Stimulated activated CD4-positive, alpha-beta T cell treated with anti-CD3 and anti-CD28 coated beads, TNF-alpha, amount 100 ng/mL, for 1 hour (primary cell): ENCODE results near the gene ABLIM3.

ENCODE experiments used
- DNase-seq, 3 donors: peaks; one replicate each; pipeline ENCODE4 v3.0.0-alpha.2; 2020; ENCODE audit warnings: low read depth in 3 of 3, low spot score in 1 of 3

ABLIM3 gene

GRCh38 chr5:149278451-149279210 lies 137.3 kb downstream of the ABLIM3 start:
- DNase-seq: no peak

GRCh38 chr5:149279661-149280060 lies 138.4 kb downstream of the ABLIM3 start:
- DNase-seq: no peak

GRCh38 chr5:149280124-149280523 lies 138.8 kb downstream of the ABLIM3 start:
- no peak for DNase-seq

GRCh38 chr5:149280802-149281201 lies 139.5 kb downstream of the ABLIM3 start:
- no peak for DNase-seq

- DNase-seq: no peak
Measured at GRCh38 chr5:149282027-149282965, 141.0 kb downstream of the ABLIM3 start.

- no peak for DNase-seq
Measured at GRCh38 chr5:149282966-149283332, 141.7 kb downstream of the ABLIM3 start.

GRCh38 chr5:149283626-149284480 lies 142.6 kb downstream of the ABLIM3 start:
- no peak for DNase-seq

GRCh38 chr5:149284501-149284900 lies 143.2 kb downstream of the ABLIM3 start:
- no peak for DNase-seq

GRCh38 chr5:149285153-149285552 lies 143.9 kb downstream of the ABLIM3 start:
- DNase-seq: no peak

GRCh38 chr5:149288436-149288835 lies 147.1 kb downstream of the ABLIM3 start:
- no peak for DNase-seq

- no peak for DNase-seq
Measured at GRCh38 chr5:149289301-149289700, 148.0 kb downstream of the ABLIM3 start.

- no peak for DNase-seq
Measured at GRCh38 chr5:149294872-149295829, 153.9 kb downstream of the ABLIM3 start.

GRCh38 chr5:149297340-149298025 lies 156.2 kb downstream of the ABLIM3 start:
- DNase-seq: no peak

GRCh38 chr5:149298163-149298562 lies 156.9 kb downstream of the ABLIM3 start:
- no peak for DNase-seq

- no peak for DNase-seq
Measured at GRCh38 chr5:149298842-149299404, 157.6 kb downstream of the ABLIM3 start.

- DNase-seq: no peak
Measured at GRCh38 chr5:149299451-149300054, 158.3 kb downstream of the ABLIM3 start.

GRCh38 chr5:149300441-149300840 lies 159.1 kb downstream of the ABLIM3 start:
- DNase-seq: no peak

- no peak for DNase-seq
Measured at GRCh38 chr5:149301049-149301743, 159.9 kb downstream of the ABLIM3 start.
